Limb (tissue), 2 donors: ENCODE results near the gene MEAK7.

ENCODE experiments used
- DNase-seq, 2 donors: peaks; one replicate each; pipeline ENCODE4 v3.0.0-alpha.2; 2016; ENCODE audit errors: extremely low spot score in 2 of 2

Gene MEAK7

GRCh38 chr16:84495506-84495905 lies 9.0 kb downstream of the MEAK7 start:
- no peak for DNase-seq

GRCh38 chr16:84489131-84489530 lies 15.3 kb downstream of the MEAK7 start:
- no peak for DNase-seq

GRCh38 chr16:84487358-84487757 lies 17.1 kb downstream of the MEAK7 start:
- no peak for DNase-seq

- no peak for DNase-seq
Observed at GRCh38 chr16:84486551-84487235, 17.8 kb downstream of the MEAK7 start.

GRCh38 chr16:84486126-84486525 lies 18.3 kb downstream of the MEAK7 start:
- no peak for DNase-seq

- no peak for DNase-seq
Observed at GRCh38 chr16:84485255-84486010, 19.0 kb downstream of the MEAK7 start.

- peak; percentile 38 to 78 for DNase-seq
Observed at GRCh38 chr16:84484579-84485254, 19.7 kb downstream of the MEAK7 start.

- DNase-seq, result no peak
Observed at GRCh38 chr16:84483882-84484565, 20.4 kb downstream of the MEAK7 start.

GRCh38 chr16:84482951-84483881 lies 21.2 kb downstream of the MEAK7 start:
- no peak for DNase-seq

GRCh38 chr16:84482001-84482891 lies 22.2 kb downstream of the MEAK7 start:
- no peak for DNase-seq

- no peak for DNase-seq
Observed at GRCh38 chr16:84481051-84481735, 23.3 kb downstream of the MEAK7 start.

- no peak for DNase-seq
Observed at GRCh38 chr16:84479716-84480450, 24.6 kb downstream of the MEAK7 start.

GRCh38 chr16:84478172-84478947 lies 26.1 kb downstream of the MEAK7 start:
- DNase-seq, result no peak

GRCh38 chr16:84477661-84478060 lies 26.8 kb downstream of the MEAK7 start:
- DNase-seq, result no peak

- DNase-seq, result no peak
Observed at GRCh38 chr16:84476401-84476800, 28.1 kb downstream of the MEAK7 start.

- no peak for DNase-seq
Observed at GRCh38 chr16:84475643-84476240, 28.7 kb downstream of the MEAK7 start.

GRCh38 chr16:84471966-84472365 lies 32.5 kb downstream of the MEAK7 start:
- no peak for DNase-seq
